Inferior parietal cortex (tissue), 1 donor: Measurements from ENCODE around the gene MAGOH.
"Not testable (repeated sequence)": the region's sequence is repeated elsewhere in the genome, so short reads cannot be mapped to it uniquely, and the experiment has no call there.

Experiments used
- DNase-seq: peaks from one replicate; pipeline ENCODE4 v3.0.0-alpha.2; 2016; ENCODE audit errors: extremely low spot score

MAGOH gene

GRCh38 chr1:53220171-53220961 is 18.0 kb downstream of the MAGOH start, which contains the start of gene CZIB:
CZIB (minus strand) TSS chr1:53220634; CDS start chr1:53220575, 59 bp downstream.
- peak; percentile 90 for DNase-seq

GRCh38 chr1:53219711-53220110 is 18.6 kb downstream of the MAGOH start:
- DNase-seq: no peak

GRCh38 chr1:53218201-53218600 is 20.1 kb downstream of the MAGOH start:
- no peak for DNase-seq

- DNase-seq: no peak
These were observed 23.9 kb downstream of the MAGOH start for GRCh38 chr1:53214376-53214940.

- no peak for DNase-seq
These were observed 27.4 kb downstream of the MAGOH start for GRCh38 chr1:53210954-53211353.

GRCh38 chr1:53210352-53210751 is 28.0 kb downstream of the MAGOH start:
- no peak for DNase-seq

- DNase-seq: no peak
These were observed 30.6 kb downstream of the MAGOH start for GRCh38 chr1:53207726-53208125.

- DNase-seq: no peak
These were observed 31.5 kb downstream of the MAGOH start for GRCh38 chr1:53206735-53207379.

GRCh38 chr1:53206083-53206685 is 32.1 kb downstream of the MAGOH start:
- not testable (repeated sequence) for DNase-seq

GRCh38 chr1:53205496-53205895 is 32.8 kb downstream of the MAGOH start:
- not testable (repeated sequence) for DNase-seq

- DNase-seq: no peak
These were observed 34.9 kb downstream of the MAGOH start for GRCh38 chr1:53203466-53203865.

- DNase-seq: no peak
These were observed 40.1 kb downstream of the MAGOH start for GRCh38 chr1:53198241-53198651.

- peak; percentile 34 for DNase-seq
These were observed 40.8 kb downstream of the MAGOH start for GRCh38 chr1:53197291-53198200.

GRCh38 chr1:53196485-53197290 is 41.6 kb downstream of the MAGOH start, which contains the start of gene CPT2:
CPT2 (plus strand) TSS chr1:53196824; CDS start chr1:53196944, 120 bp downstream.
- DNase-seq: peak; percentile 92

- no peak for DNase-seq
These were observed 42.3 kb downstream of the MAGOH start for GRCh38 chr1:53196017-53196484.

- DNase-seq: no peak
These were observed 42.9 kb downstream of the MAGOH start for GRCh38 chr1:53195246-53196016.

- DNase-seq: no peak
These were observed 48.1 kb downstream of the MAGOH start for GRCh38 chr1:53190210-53190611.

GRCh38 chr1:53189061-53189460 is 49.3 kb downstream of the MAGOH start:
- no peak for DNase-seq

GRCh38 chr1:53188099-53188498 is 50.2 kb downstream of the MAGOH start:
- no peak for DNase-seq
